Parathyroid adenoma (tissue), 2 donors: ENCODE results near the gene GKN1.

Source experiments
- H2AFZ ChIP-seq: fragments of 300-600 bp; sonication (generic); one replicate; pipeline ENCODE4 v1.7.0; 2017; ENCODE audit warnings: antibody characterized with exemption, mild to moderate bottlenecking
- H3K27ac ChIP-seq: fragments of 300-600 bp; sonication (generic); one replicate; pipeline ENCODE4 v1.7.0; 2017
- H3K27me3 ChIP-seq: fragments of 300-600 bp; sonication (generic); one replicate; pipeline ENCODE4 v1.7.0; 2017; ENCODE audit warnings: low read length; ENCODE audit not compliant: control insufficient read depth, insufficient read depth
- H3K36me3 ChIP-seq: fragments of 300-600 bp; sonication (generic); one replicate; pipeline ENCODE4 v1.7.0; 2017; ENCODE audit warnings: low read length; ENCODE audit not compliant: control insufficient read depth, insufficient read depth
- H3K4me1 ChIP-seq: fragments of 300-600 bp; sonication (generic); one replicate; pipeline ENCODE4 v1.7.0; 2017; ENCODE audit warnings: control low read depth
- H3K4me2 ChIP-seq: fragments of 300-600 bp; sonication (generic); one replicate; pipeline ENCODE4 v1.7.0; 2017; ENCODE audit warnings: low read length
- H3K4me3 ChIP-seq: fragments of 300-600 bp; sonication (generic); one replicate; pipeline ENCODE4 v1.7.0; 2017; ENCODE audit warnings: low read depth, low read length
- H3K79me2 ChIP-seq: fragments of 300-600 bp; sonication (generic); one replicate; pipeline ENCODE4 v1.7.0; 2017; ENCODE audit warnings: control low read depth
- H3K9ac ChIP-seq: fragments of 300-600 bp; sonication (generic); one replicate; pipeline ENCODE4 v1.7.0; 2017; ENCODE audit warnings: mild to moderate bottlenecking
- H3K9me3 ChIP-seq: fragments of 300-600 bp; sonication (generic); one replicate; pipeline ENCODE4 v1.7.0; 2017; ENCODE audit warnings: low read length; ENCODE audit not compliant: control insufficient read depth
- CTCF ChIP-seq: fragments of 300-600 bp; sonication (generic); IDR thresholded peaks from one replicate; pipeline ENCODE4 v1.7.0; 2017; ENCODE audit warnings: antibody characterized with exemption, mild to moderate bottlenecking
- donor health status: primary hyperparathyroidism.

GKN1 gene

GRCh38 chr2:68936889-68937288 lies 37.5 kb upstream of the GKN1 start:
- no peak for TF ChIP-seq CTCF
- Histone ChIP-seq H2AFZ (no peak overlapping the region), H3K4me2 (no peak overlapping the region), H3K9ac (no peak overlapping the region), H3K27me3 (no peaks in the 10 kb centered on the region), H3K4me1 (no peaks in the 10 kb centered on the region), H3K36me3 (no peaks in the 10 kb centered on the region), H3K9me3 (no peaks in the 10 kb centered on the region), H3K4me3 (no peak overlapping the region), H3K79me2 (no peaks in the 10 kb centered on the region), H3K27ac (no peak overlapping the region)

- no peak for TF ChIP-seq CTCF
- no peak overlapping the region for H3K27ac ChIP-seq
- H3K4me3 ChIP-seq, result no peak overlapping the region
These were observed 36.9 kb upstream of the GKN1 start for GRCh38 chr2:68937346-68938055.

GRCh38 chr2:68938938-68939337 lies 35.5 kb upstream of the GKN1 start:
- Histone ChIP-seq H3K27ac (no peak overlapping the region), H3K9ac (no peak overlapping the region), H3K4me3 (no peak overlapping the region), H3K79me2 (no peaks in the 10 kb centered on the region), H2AFZ (no peak overlapping the region), H3K4me2 (no peak overlapping the region), H3K36me3 (no peaks in the 10 kb centered on the region), H3K27me3 (no peaks in the 10 kb centered on the region), H3K9me3 (no peaks in the 10 kb centered on the region), H3K4me1 (no peaks in the 10 kb centered on the region)
- TF ChIP-seq CTCF, result no peak

More at GRCh38 chr2:68937346-68938055, 36.9 kb upstream of the GKN1 start:
- H3K79me2 ChIP-seq, result no peaks in the 10 kb centered on the region
- H3K27me3 ChIP-seq, result no peaks in the 10 kb centered on the region
- H3K9me3 ChIP-seq, result no peaks in the 10 kb centered on the region
- no peak overlapping the region for H3K4me2 ChIP-seq
- H3K4me1 ChIP-seq, result no peaks in the 10 kb centered on the region
- no peak overlapping the region for H2AFZ ChIP-seq
- no peaks in the 10 kb centered on the region for H3K36me3 ChIP-seq
- no peak overlapping the region for H3K9ac ChIP-seq

DNA sequence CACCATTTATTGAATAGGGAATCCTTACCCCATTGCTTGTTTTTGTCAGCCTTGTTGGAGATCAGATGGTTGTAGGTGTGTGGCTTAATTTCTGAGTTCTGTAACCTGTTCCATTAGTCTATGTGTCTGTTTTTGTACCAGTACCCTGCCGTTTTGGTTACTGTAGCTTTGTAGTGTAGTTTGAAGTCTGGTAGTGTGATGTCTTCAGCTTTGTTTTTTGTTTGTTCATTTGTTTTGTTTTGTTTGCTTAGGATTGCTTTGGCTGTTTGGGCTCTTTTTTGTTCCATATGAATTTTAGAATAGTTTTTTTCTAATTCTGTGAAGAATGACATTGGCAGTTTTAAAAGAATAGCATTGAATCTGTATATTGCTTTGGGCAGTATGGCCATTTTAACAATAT lies 34.5 kb upstream of the GKN1 start:
- Histone ChIP-seq H3K36me3 (no peaks in the 10 kb centered on the region), H3K4me1 (no peaks in the 10 kb centered on the region), H3K79me2 (no peaks in the 10 kb centered on the region), H2AFZ (no peak overlapping the region), H3K4me3 (no peak overlapping the region), H3K4me2 (no peak overlapping the region), H3K27ac (no peak overlapping the region), H3K9me3 (no peaks in the 10 kb centered on the region), H3K27me3 (no peaks in the 10 kb centered on the region), H3K9ac (no peak overlapping the region)
- TF ChIP-seq CTCF, result no peak

DNA sequence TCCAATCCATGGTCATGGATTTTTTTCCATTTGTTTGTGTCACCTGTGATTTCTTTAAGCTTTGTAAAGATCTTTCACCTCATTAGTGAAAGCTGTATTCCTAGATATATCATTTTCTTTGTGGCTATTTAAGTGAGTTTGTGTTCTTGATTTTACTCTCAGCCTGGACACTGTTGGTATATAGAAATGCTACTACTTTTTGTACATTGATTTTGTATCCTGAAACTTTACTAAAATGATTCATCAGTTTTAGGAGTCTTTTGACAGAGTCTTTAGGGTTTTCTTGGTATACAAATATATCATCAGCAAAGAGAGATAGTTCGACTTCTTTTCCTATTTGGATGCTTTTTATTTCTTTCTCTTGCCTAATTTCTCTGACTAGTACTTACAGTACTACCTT lies 34.1 kb upstream of the GKN1 start:
- no peaks in the 10 kb centered on the region for H3K4me1 ChIP-seq
- no peaks in the 10 kb centered on the region for H3K36me3 ChIP-seq
- H3K27me3 ChIP-seq, result no peaks in the 10 kb centered on the region
- H3K4me3 ChIP-seq, result no peak overlapping the region
- TF ChIP-seq CTCF, result no peak
- no peak overlapping the region for H3K4me2 ChIP-seq
- H2AFZ ChIP-seq, result no peak overlapping the region
- H3K9me3 ChIP-seq, result no peaks in the 10 kb centered on the region
- no peaks in the 10 kb centered on the region for H3K79me2 ChIP-seq
- no peak overlapping the region for H3K27ac ChIP-seq
- no peak overlapping the region for H3K9ac ChIP-seq
